HG03469 (cell line): ENCODE measurements around the gene KIF26B.
"Not testable (repeated sequence)": the region's sequence is repeated elsewhere in the genome, so short reads cannot be mapped to it uniquely, and the experiment has no call there.

Source experiments
- ATAC-seq: cut with Tn5 transposase; IDR thresholded peaks from one replicate; pipeline ENCODE4 v1.9.1; 2021; ENCODE audit warnings: mild to moderate bottlenecking, moderate library complexity, moderate number of reproducible peaks; ENCODE audit not compliant: unreplicated experiment

KIF26B gene

DNA sequence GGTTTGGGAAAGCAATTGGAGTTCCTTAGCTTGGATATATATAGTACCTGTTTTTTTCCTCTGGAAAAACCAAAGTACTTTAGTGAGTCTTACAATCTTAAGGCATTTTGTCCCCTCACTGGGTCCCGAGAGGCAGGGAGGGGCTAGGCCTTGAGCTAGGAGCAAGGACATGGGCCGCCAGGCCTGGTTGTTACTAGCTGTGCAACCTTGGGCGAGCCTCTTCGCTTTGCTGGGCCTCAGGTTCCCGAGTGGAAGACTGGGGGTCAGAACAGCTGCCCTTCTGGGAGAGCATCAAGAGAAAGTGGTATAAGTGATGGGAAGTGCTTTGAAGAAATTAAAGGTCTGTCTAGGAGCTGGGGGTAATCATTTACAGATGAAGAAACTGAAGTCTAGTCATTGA, 553.2 kb downstream of the KIF26B start:
- no peak for ATAC-seq

DNA sequence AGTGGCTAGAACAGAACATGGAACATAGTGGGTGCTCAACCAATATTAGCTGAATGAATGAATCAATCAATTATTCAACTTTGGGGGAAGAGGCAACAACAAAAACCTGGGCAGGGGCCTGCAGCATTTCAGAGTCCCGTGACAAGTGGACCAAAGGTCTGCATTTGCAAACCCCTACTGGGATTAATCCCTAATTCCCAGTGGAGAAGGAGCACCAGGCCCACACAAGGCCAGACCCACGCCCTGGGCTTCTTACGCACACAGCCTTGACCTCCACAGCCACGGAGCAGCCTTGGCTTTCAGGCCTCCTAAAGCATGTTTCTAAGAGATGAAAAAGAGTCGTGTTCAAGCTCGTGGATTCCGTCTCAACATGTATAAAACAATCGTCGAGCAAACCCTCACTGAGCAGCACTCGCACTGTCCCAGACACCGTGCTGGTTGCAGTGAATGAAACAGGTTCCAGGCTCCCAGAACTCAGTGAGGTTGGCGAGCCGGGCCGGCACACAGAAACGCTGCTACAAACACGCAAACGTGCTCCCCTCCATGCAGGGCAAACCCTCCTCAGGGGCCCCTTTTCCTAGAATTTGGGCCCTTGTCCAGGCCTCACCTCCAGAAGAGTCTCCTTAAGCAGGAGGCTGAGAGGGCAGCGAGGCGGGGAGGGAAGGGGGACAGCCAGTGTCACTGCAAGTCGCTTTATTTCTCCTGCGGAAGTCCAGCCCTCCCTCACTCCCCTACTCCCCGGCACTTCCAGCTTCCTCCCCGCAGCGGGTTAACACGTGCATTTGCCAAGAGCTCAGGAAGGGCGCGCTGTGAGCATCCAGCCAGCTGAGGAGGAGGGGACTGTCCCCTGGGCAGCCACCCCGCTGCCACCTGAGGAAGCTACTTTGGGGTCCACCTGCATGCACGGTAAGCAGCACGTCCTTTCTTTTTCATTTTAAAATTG, 556.4 kb downstream of the KIF26B start:
- no peak for ATAC-seq

DNA sequence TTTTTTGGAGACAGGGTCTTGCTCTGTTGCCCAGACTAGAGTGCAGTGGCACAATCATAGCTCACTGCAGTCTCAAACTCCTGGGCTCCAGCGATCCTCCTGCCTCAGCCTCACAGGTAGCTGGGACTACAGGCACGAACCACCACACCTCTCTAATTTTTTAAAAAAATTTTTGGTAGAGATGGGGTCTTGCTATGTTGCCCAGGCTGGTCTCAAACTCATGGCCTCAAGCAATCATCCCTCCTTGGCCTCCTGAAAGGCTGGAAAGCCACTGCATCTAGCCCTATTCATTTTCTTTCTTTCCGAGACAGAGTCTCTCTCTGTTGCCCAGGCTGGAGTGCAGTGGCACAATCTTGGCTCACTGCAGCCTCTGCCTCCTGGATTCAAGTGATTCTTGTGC, 559.2 kb downstream of the KIF26B start:
- not testable (repeated sequence) for ATAC-seq

DNA sequence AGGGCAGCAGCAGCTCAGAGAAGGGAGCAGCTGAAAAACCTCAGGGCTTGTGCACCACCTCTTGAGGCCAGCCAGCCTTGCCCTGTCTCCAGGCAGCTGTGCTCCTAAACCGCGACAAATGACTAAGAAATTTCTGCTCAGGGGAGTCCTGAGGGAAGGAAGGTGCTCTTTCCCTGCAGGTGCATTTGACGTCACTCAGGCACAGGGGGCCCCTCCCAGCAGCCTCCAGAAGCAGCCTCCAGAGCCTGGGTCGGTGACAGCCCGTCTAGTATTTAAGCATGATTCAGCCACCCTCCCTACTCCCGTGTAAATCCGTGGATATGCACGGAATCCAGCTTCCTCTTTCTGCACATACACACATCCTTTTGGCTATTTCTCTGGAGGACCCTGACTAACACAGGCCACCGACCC, 560.5 kb downstream of the KIF26B start:
- no peak for ATAC-seq

DNA sequence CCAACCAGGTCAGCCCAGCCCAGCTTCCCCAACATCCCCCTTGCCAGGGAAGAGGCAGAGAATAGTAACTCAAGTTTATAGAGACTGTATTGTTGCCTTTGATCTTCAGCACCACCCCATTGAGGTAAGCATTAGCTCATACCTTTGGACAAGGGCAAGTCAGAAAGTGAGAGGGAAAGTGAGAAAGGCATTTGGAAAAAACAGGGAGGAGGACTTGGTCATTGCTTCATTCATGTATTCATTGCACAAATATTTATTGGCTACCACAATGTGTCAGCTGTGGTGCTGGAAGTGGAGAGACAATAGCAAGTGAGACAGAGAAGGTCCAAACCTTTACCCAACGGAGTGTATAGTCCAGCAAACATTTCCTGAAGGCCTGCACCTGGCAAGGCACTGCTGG, 561.2 kb downstream of the KIF26B start:
- no peak for ATAC-seq

DNA sequence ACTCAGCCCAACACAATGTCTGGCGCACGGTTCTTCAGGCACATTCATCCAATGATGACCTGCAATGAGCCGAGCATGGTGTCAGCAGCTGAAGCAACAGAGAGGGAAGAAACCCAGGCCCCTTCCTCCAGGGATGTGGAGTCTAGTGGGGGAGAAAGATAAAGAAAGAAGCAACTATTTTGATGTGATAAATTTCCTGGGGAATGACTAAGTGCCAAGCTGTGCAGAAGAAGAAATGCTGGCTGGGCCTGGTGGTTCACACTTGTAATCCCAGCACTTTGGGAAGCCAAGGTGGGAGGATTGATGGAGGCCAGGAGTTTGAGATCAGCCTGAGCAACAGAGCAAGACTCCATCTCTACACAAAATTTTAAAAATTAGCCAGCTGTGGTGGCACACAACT, 561.8 kb downstream of the KIF26B start:
- ATAC-seq, result no peak

DNA sequence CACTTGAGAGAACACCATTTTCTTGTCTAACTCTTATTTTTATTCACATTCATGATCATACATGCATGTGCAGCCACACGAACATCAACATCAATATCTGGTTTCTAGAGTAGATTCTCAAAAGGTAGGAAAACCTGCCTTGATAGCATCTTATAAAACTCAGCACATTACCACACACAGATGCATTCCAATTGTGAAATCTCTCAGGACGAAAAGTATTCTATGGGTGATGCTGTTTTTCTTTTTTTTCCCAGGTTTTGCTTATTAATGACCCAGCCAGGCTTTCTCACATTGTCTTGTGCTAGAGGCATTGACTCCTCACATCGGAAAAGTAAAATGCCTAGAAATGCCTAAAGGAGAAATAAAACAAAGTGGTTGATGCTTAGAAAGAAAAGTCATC, 562.8 kb downstream of the KIF26B start:
- ATAC-seq, result no peak

DNA sequence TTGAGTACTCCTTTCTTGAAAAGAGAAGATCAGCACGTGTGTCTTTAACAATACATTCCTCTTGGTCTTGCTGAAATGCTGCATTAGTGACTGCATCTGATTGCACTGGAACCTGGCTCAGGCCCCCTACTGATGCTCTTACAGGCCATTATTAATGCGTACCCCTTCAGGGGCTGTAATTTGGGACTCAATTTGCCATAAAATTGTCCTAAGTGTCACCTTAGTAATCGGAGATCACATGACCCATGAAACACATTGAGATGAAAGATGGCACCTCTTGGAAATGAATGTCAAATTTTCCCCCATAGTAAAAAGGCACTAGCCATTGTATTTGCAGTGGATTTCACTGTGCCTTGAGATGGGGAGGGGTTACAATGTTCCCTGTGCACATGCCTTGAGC, 563.3 kb downstream of the KIF26B start:
- ATAC-seq, result no peak

DNA sequence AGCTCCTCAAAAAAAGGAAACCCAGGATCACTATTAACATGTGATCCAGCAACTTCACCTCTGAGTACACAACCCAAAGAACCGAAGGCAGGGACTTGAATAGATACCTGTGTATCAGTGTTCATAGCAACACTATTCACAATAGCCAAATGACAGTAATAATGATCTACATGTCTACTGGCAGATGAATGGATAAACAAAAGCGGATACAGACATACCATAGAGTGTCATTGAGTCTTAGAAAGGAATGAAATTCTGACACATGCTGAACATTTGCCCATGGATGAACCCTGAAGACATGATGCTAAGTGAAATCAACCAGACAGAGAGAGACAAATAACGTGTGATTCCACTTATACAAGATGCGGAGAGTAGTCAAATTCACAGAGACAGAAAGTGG, 564.2 kb downstream of the KIF26B start:
- no peak for ATAC-seq

DNA sequence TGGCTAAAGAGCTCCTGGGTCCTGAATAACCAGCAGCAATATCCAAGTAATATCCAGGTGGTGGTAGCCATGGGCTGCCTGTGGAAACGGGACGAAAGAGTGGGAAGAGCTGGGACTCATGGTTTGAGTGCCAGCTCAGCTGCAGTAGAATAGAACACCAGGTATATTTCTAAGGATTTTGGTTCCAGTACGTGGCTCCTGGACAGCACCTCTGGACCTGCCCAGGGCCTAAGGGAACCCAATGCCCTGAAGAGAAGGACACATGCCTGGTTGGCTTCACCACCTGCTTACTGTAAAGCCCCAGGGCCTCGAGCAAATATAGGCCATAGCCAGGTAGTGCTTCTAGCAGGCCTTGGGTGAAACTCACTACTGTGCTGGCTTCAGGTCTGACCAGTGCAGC, 566.7 kb downstream of the KIF26B start:
- no peak for ATAC-seq

DNA sequence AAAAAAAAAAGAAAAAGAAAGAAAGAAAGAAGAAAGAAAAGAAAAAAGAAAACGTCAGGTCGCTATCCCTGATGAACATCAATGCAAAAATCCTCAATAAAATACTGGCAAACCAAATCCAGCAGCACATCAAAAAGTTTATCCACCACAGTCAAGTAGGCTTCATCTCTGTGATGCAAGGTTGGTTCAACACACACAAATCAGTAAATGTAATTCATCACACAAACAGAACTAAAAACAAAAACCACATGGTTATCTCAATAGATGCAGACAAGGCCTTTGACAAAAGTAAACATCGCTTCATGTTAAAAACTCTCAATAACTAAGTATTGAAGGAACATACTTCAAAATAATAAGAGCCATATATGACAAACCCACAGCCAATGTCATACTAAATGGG, 573.2 kb downstream of the KIF26B start:
- not testable (repeated sequence) for ATAC-seq

DNA sequence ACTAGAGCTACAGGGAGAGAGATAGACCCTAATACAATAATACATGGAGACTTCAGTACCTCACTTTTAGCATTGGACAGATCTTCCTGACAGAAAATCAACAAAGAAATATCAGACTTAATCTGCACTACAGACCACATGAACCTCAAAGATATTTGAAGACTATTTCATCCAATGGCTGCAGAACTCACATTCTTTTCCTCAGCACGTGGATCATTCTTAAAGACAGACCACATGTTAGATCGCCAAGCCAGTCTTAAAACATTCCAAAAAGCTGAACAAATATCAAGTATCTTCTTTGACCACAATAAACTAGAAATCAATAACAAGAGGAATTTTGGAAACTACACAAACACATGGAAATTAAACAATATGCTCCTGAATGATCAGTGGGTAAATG, 576.0 kb downstream of the KIF26B start:
- ATAC-seq, result no peak

DNA sequence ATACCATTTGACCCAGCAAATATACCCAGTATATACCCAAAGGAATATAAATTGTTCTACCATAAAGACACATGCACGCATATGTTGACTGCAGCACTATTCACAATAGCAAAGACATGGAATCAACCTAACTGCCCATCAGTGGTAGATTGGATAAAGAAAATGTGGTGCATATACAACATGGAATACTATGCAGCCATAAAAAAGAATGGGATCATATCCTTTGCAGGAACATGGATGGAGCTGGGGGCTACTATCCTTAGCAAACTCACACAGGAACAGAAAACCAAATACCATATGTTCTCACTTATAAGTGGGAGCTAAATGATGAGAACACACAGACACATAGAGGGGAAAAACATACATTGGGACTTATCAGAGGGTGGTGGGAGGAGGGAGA, 585.6 kb downstream of the KIF26B start:
- not testable (repeated sequence) for ATAC-seq

DNA sequence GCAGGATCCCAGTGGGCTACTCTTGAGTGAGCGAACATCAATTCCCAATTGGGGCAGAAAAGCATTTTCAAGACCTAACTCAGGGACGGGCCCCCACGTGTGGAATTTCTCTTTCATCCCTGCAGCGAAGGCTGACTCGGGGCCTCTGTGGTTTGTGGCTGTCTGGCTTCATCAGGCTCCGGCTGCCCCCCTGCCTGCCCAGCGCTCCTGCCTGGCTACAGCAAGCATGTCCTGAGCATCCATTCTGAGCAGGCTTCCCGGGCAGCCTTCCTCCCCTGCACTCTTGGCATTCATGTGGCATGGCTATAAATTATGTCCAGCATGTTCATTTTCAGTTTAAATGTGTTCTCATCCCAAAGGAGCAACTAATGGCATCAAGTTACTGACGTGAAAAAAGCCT, 588.1 kb downstream of the KIF26B start:
- no peak for ATAC-seq

DNA sequence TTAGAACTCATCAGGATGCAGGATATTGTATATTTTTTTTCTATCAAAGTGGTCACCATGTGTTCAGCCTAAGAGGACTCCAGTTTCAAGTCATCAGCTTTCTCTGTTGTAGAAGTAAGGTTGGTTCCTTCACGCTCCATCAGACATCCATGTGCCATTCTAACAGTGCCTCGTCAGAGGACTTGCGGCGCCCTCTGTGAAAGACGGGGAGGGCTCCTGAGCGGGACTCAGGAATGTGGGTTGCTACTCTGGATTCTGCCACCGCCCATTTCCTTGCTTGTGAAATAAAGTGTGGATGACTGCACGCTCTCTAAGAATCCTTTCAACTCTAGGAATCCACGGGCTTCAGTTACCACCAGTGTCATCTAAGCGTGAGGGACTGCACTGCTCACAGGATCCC, 593.5 kb downstream of the KIF26B start:
- ATAC-seq, result no peak

DNA sequence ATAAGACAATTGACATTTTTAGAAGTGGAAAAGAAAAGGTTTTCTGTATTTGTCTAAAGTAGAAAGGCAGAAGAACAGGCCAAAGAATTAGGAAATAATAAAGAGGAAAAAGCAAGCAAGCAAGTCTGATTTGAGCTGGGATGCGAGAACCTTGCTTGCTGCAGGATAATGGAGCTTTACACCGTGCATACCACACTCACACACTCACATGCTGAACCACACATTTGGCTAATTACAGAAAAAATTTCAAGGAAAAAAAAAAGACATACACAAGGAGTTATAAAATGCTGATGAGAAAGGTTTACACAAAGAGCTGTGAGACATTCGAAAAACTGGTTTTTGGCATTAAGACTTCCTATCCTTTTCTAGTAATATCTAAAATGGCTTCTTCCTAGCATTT, 593.9 kb downstream of the KIF26B start:
- no peak for ATAC-seq

DNA sequence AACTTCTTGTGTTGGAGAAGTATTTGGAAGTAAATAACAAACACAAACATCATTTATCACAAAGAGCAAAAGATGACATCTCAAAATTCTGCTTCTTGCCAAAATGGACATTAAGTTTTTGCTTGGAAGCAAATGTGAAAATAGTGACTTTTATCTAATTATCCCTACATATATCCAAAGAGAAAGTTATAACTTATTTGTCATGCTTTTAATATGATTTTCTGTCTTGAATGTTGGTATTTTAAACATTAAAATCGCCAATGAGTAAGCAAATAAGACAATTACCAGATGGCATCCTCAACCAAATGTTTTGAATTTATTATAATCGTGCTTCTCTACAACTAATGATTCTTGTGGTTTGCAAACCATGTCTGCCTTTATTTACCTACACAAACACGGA, 594.3 kb downstream of the KIF26B start:
- no peak for ATAC-seq

DNA sequence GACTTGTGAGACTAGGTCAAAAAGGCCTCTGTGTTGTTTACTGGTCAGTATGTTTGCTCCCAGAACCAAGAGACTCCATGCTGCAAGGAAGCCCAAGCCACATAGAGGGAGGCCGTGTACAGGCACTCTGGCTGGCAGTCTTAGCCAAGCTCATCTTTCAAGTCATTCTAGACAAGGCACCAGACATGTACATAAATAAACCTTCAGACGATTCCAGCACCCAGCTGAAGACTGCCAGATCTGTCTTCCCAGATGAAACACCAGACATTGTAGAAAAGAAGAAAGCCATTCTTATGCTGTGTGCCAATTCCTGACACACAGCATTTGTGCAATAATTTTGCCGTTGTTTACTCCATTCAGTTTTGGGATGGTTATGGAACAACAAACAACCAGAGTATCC, 595.5 kb downstream of the KIF26B start:
- ATAC-seq, result no peak

DNA sequence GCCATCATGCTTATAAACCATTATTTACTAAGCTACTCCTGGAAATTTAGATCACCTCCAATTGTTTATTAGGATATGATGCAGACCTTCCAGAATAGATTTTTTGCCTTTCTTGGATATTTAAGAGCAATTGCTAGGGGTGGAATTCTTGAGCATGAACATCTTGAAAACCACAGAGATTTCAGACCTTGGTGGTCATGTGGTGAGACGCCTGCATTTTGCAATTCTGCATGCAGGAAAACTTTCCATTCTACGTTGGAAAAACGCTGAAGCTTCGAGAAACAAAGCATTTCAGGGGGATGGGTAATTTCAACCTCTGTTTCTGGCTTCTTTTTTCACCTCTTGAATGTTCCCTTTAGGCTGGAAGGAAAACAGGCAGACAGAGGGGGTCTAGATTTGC, 596.3 kb downstream of the KIF26B start:
- ATAC-seq, result no peak

DNA sequence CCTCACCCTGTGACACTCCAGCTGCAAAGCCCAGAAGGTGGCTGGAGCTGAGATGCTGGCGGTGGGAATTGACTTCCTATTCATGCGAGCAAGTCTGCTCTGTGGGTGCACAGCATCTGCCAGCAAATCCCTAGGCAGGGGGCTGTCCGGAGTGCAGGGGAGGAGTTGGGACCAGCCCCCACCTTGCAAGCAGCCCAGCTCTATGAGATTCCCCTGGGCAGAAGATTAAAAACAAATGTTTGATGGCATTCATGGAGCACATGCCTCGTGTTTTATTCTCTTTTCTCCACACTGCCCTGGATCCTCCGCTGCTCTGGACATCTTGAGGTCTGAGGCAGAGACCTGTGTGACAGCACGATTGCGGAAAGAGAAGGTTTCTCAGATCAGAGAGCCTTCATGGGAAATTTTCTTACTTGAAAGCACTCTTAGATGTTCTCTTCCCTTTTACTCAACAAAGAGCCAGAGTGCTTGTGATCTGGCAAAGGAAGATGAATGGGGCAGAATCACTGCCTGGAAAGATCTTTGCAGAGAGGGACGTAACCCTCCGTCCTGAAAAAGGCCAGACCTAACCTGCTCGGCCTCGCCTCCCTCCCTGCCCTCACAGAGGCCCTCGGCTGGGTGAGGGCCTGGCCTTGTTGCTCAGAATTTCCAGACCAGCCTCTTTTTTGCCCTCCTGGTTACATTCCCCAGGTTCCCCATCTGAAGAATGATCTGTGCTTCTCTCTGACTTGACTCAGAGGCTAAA, 597.1 kb downstream of the KIF26B start:
- no peak for ATAC-seq

DNA sequence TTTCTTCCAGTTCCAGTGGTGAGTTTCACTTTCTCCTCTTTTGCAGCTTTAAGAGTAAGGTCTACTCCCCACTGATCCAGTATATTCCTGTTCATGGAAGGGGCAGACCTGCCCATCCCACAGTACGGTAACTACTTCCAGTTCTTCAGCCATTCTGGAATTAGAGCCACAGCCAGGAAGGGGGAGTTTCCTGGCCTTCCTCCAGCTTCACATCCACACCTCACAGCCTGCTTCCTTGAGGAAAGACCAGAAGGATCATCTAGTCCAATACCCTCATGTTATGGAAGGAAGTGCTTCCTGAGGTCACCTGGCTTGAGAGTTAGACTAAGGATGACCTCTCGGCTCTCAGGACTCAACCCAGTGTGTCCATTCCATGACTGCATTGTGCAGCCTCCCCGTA, 597.8 kb downstream of the KIF26B start:
- ATAC-seq, result no peak

DNA sequence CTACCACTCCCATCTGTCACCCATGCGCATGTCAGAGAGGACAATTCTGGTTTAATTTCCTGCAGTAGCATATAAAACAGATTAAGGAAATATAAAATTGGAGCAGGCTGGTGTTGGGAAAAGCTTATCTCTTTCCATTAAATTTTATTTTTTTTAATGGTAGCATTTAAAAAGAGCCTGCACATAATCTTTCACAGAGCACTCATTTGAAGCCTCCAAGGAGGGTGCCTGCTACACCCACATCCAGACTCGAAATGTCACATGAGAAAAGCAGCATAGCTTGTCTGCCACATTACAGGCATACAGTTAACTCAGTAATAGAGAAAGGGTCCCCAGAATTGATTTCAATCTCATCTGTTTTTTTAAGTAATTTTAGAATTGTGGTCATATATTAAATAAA, 599.0 kb downstream of the KIF26B start:
- ATAC-seq, result no peak
